ENCODE results near the gene BNIP1.

Gene BNIP1

GRCh38 chr5:173172166-173172565 lies 27.8 kb downstream of the BNIP1 start:
- H3K4me3 Mint-ChIP-seq = no peak overlapping the region
- no peaks in the 10 kb centered on the region for H3K4me1 Mint-ChIP-seq
- no peak for DNase-seq
- peaks cover 7% of the 10 kb centered on the region for H3K9me3 Mint-ChIP-seq
- TF ChIP-seq CTCF (IDR thresholded peaks at IDR 0.05) = no peak
- peaks cover 34% of the 10 kb centered on the region for H3K27me3 Mint-ChIP-seq (ENCODE audit: low read depth, poor library complexity)
- no peak overlapping the region for H3K27ac Mint-ChIP-seq
- no peaks in the 10 kb centered on the region for H3K36me3 Mint-ChIP-seq (ENCODE audit: low read depth)

GRCh38 chr5:173175523-173175922 lies 31.2 kb downstream of the BNIP1 start:
- TF ChIP-seq CTCF (IDR thresholded peaks at IDR 0.05) = no peak
- Mint-ChIP-seq H3K36me3 (ENCODE audit: low read depth) (no peaks in the 10 kb centered on the region), H3K4me3 (no peak overlapping the region), H3K9me3 (peaks cover 11% of the 10 kb centered on the region), H3K27ac (no peak overlapping the region), H3K27me3 (ENCODE audit: low read depth, poor library complexity) (peaks cover 44% of the 10 kb centered on the region), H3K4me1 (peaks cover 7% of the 10 kb centered on the region)
- no peak for DNase-seq

- TF ChIP-seq CTCF (IDR thresholded peaks at IDR 0.05) = no peak
- DNase-seq = no peak
- Mint-ChIP-seq H3K36me3 (ENCODE audit: low read depth) (no peaks in the 10 kb centered on the region), H3K4me3 (no peak overlapping the region), H3K4me1 (peaks cover 7% of the 10 kb centered on the region), H3K9me3 (peaks cover 7% of the 10 kb centered on the region), H3K27ac (no peak overlapping the region), H3K27me3 (ENCODE audit: low read depth, poor library complexity) (peaks cover 44% of the 10 kb centered on the region)
Observed at GRCh38 chr5:173178369-173178910, 34.1 kb downstream of the BNIP1 start.

GRCh38 chr5:173180331-173180730 lies 36.0 kb downstream of the BNIP1 start:
- no peaks in the 10 kb centered on the region for H3K36me3 Mint-ChIP-seq (ENCODE audit: low read depth)
- H3K4me1 Mint-ChIP-seq = peaks cover 7% of the 10 kb centered on the region
- H3K27ac Mint-ChIP-seq = no peak overlapping the region
- no peak overlapping the region for H3K4me3 Mint-ChIP-seq
- H3K27me3 Mint-ChIP-seq (ENCODE audit: low read depth, poor library complexity) = peaks cover 42% of the 10 kb centered on the region
- peaks cover 4% of the 10 kb centered on the region for H3K9me3 Mint-ChIP-seq
- TF ChIP-seq CTCF (IDR thresholded peaks at IDR 0.05) = no peak
- DNase-seq = no peak

GRCh38 chr5:173187054-173187743 lies 42.9 kb downstream of the BNIP1 start:
- Mint-ChIP-seq H3K9me3 (no peaks in the 10 kb centered on the region), H3K36me3 (ENCODE audit: low read depth) (no peaks in the 10 kb centered on the region), H3K4me3 (no peak overlapping the region), H3K27me3 (ENCODE audit: low read depth, poor library complexity) (peaks cover 26% of the 10 kb centered on the region), H3K27ac (no peak overlapping the region), H3K4me1 (no peaks in the 10 kb centered on the region)
- TF ChIP-seq CTCF (IDR thresholded peaks at IDR 0.05) = no peak
- DNase-seq = no peak

GRCh38 chr5:173188280-173188679 lies 43.9 kb downstream of the BNIP1 start:
- H3K9me3 Mint-ChIP-seq = no peaks in the 10 kb centered on the region
- H3K4me3 Mint-ChIP-seq = no peak overlapping the region
- H3K4me1 Mint-ChIP-seq = no peaks in the 10 kb centered on the region
- no peak for DNase-seq
- peaks cover 30% of the 10 kb centered on the region for H3K27me3 Mint-ChIP-seq (ENCODE audit: low read depth, poor library complexity)
- H3K36me3 Mint-ChIP-seq (ENCODE audit: low read depth) = no peaks in the 10 kb centered on the region
- no peak overlapping the region for H3K27ac Mint-ChIP-seq
- no peak for TF ChIP-seq CTCF (IDR thresholded peaks at IDR 0.05)
